ENCODE data around the gene ANKAR. TPM values are rescaled to one million over a fixed set of nuclear protein-coding genes. Genes with fewer than 3 reads are reported as not detected.

ANKAR gene
- total and polyA plus RNA-seq, 2 experiments from 2014 or later: 3.0 to 4.4 TPM

- TF ChIP-seq, protein P1, sequence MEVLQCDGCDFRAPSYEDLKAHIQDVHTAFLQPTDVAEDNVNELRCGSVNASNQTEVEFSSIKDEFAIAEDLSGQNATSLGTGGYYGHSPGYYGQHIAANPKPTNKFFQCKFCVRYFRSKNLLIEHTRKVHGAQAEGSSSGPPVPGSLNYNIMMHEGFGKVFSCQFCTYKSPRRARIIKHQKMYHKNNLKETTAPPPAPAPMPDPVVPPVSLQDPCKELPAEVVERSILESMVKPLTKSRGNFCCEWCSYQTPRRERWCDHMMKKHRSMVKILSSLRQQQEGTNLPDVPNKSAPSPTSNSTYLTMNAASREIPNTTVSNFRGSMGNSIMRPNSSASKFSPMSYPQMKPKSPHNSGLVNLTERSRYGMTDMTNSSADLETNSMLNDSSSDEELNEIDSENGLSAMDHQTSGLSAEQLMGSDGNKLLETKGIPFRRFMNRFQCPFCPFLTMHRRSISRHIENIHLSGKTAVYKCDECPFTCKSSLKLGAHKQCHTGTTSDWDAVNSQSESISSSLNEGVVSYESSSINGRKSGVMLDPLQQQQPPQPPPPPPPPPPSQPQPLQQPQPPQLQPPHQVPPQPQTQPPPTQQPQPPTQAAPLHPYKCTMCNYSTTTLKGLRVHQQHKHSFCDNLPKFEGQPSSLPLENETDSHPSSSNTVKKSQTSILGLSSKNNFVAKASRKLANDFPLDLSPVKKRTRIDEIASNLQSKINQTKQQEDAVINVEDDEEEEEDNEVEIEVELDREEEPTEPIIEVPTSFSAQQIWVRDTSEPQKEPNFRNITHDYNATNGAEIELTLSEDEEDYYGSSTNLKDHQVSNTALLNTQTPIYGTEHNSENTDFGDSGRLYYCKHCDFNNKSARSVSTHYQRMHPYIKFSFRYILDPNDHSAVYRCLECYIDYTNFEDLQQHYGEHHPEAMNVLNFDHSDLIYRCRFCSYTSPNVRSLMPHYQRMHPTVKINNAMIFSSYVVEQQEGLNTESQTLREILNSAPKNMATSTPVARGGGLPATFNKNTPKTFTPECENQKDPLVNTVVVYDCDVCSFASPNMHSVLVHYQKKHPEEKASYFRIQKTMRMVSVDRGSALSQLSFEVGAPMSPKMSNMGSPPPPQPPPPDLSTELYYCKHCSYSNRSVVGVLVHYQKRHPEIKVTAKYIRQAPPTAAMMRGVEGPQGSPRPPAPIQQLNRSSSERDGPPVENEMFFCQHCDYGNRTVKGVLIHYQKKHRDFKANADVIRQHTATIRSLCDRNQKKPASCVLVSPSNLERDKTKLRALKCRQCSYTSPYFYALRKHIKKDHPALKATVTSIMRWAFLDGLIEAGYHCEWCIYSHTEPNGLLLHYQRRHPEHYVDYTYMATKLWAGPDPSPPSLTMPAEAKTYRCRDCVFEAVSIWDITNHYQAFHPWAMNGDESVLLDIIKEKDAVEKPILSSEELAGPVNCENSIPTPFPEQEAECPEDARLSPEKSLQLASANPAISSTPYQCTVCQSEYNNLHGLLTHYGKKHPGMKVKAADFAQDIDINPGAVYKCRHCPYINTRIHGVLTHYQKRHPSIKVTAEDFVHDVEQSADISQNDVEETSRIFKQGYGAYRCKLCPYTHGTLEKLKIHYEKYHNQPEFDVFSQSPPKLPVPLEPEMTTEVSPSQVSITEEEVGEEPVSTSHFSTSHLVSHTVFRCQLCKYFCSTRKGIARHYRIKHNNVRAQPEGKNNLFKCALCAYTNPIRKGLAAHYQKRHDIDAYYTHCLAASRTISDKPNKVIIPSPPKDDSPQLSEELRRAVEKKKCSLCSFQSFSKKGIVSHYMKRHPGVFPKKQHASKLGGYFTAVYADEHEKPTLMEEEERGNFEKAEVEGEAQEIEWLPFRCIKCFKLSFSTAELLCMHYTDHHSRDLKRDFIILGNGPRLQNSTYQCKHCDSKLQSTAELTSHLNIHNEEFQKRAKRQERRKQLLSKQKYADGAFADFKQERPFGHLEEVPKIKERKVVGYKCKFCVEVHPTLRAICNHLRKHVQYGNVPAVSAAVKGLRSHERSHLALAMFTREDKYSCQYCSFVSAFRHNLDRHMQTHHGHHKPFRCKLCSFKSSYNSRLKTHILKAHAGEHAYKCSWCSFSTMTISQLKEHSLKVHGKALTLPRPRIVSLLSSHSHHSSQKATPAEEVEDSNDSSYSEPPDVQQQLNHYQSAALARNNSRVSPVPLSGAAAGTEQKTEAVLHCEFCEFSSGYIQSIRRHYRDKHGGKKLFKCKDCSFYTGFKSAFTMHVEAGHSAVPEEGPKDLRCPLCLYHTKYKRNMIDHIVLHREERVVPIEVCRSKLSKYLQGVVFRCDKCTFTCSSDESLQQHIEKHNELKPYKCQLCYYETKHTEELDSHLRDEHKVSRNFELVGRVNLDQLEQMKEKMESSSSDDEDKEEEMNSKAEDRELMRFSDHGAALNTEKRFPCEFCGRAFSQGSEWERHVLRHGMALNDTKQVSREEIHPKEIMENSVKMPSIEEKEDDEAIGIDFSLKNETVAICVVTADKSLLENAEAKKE (CRISPR knock-in tag; IDR thresholded peaks at IDR 0.05): no peak
- TF ChIP-seq, protein P2, sequence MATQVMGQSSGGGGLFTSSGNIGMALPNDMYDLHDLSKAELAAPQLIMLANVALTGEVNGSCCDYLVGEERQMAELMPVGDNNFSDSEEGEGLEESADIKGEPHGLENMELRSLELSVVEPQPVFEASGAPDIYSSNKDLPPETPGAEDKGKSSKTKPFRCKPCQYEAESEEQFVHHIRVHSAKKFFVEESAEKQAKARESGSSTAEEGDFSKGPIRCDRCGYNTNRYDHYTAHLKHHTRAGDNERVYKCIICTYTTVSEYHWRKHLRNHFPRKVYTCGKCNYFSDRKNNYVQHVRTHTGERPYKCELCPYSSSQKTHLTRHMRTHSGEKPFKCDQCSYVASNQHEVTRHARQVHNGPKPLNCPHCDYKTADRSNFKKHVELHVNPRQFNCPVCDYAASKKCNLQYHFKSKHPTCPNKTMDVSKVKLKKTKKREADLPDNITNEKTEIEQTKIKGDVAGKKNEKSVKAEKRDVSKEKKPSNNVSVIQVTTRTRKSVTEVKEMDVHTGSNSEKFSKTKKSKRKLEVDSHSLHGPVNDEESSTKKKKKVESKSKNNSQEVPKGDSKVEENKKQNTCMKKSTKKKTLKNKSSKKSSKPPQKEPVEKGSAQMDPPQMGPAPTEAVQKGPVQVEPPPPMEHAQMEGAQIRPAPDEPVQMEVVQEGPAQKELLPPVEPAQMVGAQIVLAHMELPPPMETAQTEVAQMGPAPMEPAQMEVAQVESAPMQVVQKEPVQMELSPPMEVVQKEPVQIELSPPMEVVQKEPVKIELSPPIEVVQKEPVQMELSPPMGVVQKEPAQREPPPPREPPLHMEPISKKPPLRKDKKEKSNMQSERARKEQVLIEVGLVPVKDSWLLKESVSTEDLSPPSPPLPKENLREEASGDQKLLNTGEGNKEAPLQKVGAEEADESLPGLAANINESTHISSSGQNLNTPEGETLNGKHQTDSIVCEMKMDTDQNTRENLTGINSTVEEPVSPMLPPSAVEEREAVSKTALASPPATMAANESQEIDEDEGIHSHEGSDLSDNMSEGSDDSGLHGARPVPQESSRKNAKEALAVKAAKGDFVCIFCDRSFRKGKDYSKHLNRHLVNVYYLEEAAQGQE (IDR thresholded peaks at IDR 0.05; ENCODE audit: unreplicated experiment): no peak
Observed at GRCh38 chr2:189673661-189674373, 653 bp upstream of the ANKAR start (continued).

GRCh38 chr2:189676471-189676870, 2.0 kb downstream of the ANKAR start:
- H3K36me3 Mint-ChIP-seq (ENCODE audit: low read depth): peaks cover 20% of the 10 kb centered on the region
- peaks cover 3% of the 10 kb centered on the region for H3K27me3 Mint-ChIP-seq (ENCODE audit: insufficient read depth, low read depth, poor library complexity)
- Histone ChIP-seq H3K79me2 (replicated peaks; ENCODE audit: insufficient read depth) (0 out of 2 replicates have a peak, but pooled peaks cover 4% of the 10 kb centered on the region), H3K36me3 (ENCODE audit: insufficient read depth) (no peaks in the 10 kb centered on the region), H2AFZ (no peak overlapping the region), H3K9me2 (ENCODE audit: insufficient read depth) (0 out of 2 replicates have a peak, but pooled peaks cover 4% of the 10 kb centered on the region), H3K27ac (ENCODE audit: low read depth) (no peak overlapping the region), H3K4me3 (no peak overlapping the region), H3F3A (replicated peaks; ENCODE audit: low read depth) (peaks cover 4% of the 10 kb centered on the region; the same call in 1 of the 2 replicates), H3K27me3 (ENCODE audit: insufficient read depth) (peaks cover 9% of the 10 kb centered on the region), H3K4me1 (ENCODE audit: insufficient read depth) (peaks cover 4% of the 10 kb centered on the region), H3K4me2 (no peak overlapping the region), H4K20me1 (replicated peaks; ENCODE audit: insufficient read depth) (no peaks in the 10 kb centered on the region; the same call in 1 of the 2 replicates)
- no peak for DNase-seq (ENCODE audit: low spot score)
- peaks cover 8% of the 10 kb centered on the region; the same call in 2 of the 3 replicates for H3K9me3 Mint-ChIP-seq
- no peak overlapping the region for H3K4me3 Mint-ChIP-seq
- peaks cover 13% of the 10 kb centered on the region for H3K4me1 Mint-ChIP-seq
- ATAC-seq: no peak
- no peak overlapping the region for H3K27ac Mint-ChIP-seq
- TF ChIP-seq ZNF114 (CRISPR knock-in tag; IDR thresholded peaks at IDR 0.05): no peak
- no peak for TF ChIP-seq EZH2 (IDR thresholded peaks at IDR 0.05; ENCODE audit: low read depth, unreplicated experiment)
- no peak for TF ChIP-seq CREB1 (CRISPR knock-in tag; IDR thresholded peaks at IDR 0.05; ENCODE audit: low read depth)
- no peak for TF ChIP-seq POLR2AphosphoS5 (IDR thresholded peaks at IDR 0.05; ENCODE audit: low read depth)
- TF ChIP-seq STAT1 (IDR thresholded peaks at IDR 0.05; ENCODE audit: unreplicated experiment): no peak
- no peak for TF ChIP-seq EZH2phosphoT487 (IDR thresholded peaks at IDR 0.05; ENCODE audit: unreplicated experiment)
- TF ChIP-seq ZNF331 (CRISPR knock-in tag; IDR thresholded peaks at IDR 0.05; ENCODE audit: low read depth): no peak
- TF ChIP-seq CTCF (conservative IDR thresholded peaks at IDR 0.05; ENCODE audit: low read depth in 2 of 2): no peak
